Forelimb muscle (tissue), 1 donor: Measurements from ENCODE around the gene BCL2. TPM values are rescaled to one million over a fixed set of nuclear protein-coding genes. Genes with fewer than 3 reads are reported as not detected.

Experiments used
- DNase-seq: peaks from one replicate; pipeline ENCODE4 v3.0.0-alpha.2; 2013; ENCODE audit warnings: low read depth
- polyA plus RNA-seq: library from polyadenylated mRNA; unstranded; fragments of 120-200 nt; gene quantifications from one replicate; pipeline ENCODE4 v1.2.1, GENCODE V29; 2013; ENCODE audit not compliant: insufficient read length

BCL2 gene
- polyA plus RNA-seq, 1 donor = 13.1 TPM

- DNase-seq = no peak
These were observed 162.1 kb downstream of the BCL2 start for GRCh38 chr18:63157293-63158011.

GRCh38 chr18:63155910-63156773, 163.4 kb downstream of the BCL2 start:
- DNase-seq = no peak

GRCh38 chr18:63155169-63155852, 164.3 kb downstream of the BCL2 start:
- DNase-seq = no peak

- DNase-seq = no peak
These were observed 165.0 kb downstream of the BCL2 start for GRCh38 chr18:63154350-63155152.

- DNase-seq = no peak
These were observed 166.8 kb downstream of the BCL2 start for GRCh38 chr18:63152791-63153190.

- no peak for DNase-seq
These were observed 167.5 kb downstream of the BCL2 start for GRCh38 chr18:63152096-63152495.

- no peak for DNase-seq
These were observed 168.0 kb downstream of the BCL2 start for GRCh38 chr18:63151539-63151938.

- no peak for DNase-seq
These were observed 168.6 kb downstream of the BCL2 start for GRCh38 chr18:63150942-63151421.

GRCh38 chr18:63150326-63150725, 169.2 kb downstream of the BCL2 start:
- no peak for DNase-seq

- DNase-seq = no peak
These were observed 170.3 kb downstream of the BCL2 start for GRCh38 chr18:63149302-63149587.

- no peak for DNase-seq
These were observed 170.9 kb downstream of the BCL2 start for GRCh38 chr18:63148449-63149301.

GRCh38 chr18:63147973-63148372, 171.6 kb downstream of the BCL2 start:
- DNase-seq = no peak

GRCh38 chr18:63146828-63147409, 172.7 kb downstream of the BCL2 start:
- DNase-seq = no peak

GRCh38 chr18:63145851-63146555, 173.6 kb downstream of the BCL2 start:
- DNase-seq = no peak

GRCh38 chr18:63145166-63145850, 174.3 kb downstream of the BCL2 start:
- DNase-seq = no peak

GRCh38 chr18:63144748-63145147, 174.8 kb downstream of the BCL2 start:
- no peak for DNase-seq

- DNase-seq = no peak
These were observed 176.2 kb downstream of the BCL2 start for GRCh38 chr18:63143330-63143771.

GRCh38 chr18:63142594-63143225, 176.9 kb downstream of the BCL2 start:
- no peak for DNase-seq
